SHP77 treated with DMSO at 0.1 percent for 48 hours (cell line): ENCODE measurements around the gene STAT1.
"Not testable (repeated sequence)": the region's sequence is repeated elsewhere in the genome, so short reads cannot be mapped to it uniquely, and the experiment has no call there.

ENCODE experiments used
- DNase-seq: peaks from one replicate; lab custom pipeline; 2025; lab: John Stamatoyannopoulos, UW

Gene STAT1

DNA sequence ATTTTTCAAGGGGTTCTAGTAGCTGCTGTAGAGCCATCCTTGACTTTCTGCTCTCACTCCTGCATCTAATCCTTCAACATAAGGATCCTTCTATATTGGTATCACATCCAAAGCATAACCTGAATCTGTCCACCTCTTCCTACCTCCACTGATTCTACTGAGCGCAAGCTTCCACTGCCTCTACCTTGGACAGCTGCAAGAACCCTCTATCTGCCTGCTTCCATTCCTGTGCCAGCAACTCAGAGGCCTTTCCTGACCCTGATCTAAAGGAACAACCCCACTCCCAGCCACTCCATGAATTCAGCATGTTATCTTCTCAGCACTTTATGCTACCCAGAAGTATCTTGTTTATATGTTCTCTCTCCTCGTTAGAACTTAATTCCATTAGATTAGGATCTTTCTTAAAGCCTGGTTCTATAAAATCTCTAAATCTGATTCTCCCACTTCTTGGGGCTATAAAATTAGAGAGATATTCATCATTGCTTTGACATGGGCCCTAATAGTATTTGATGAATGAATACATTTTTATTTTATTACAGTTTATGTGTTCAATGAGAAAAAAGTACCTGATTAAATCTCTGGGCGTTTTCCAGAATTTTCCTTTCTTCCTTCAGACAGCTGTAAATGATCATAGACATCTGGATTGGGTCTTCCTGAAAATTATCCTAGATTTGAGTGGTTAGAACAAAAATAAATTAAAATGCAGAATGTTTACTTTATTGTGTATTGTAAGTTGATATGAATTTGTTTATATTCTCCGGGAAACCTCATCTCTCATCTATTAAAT lies 6.8 kb downstream of the STAT1 start:
- DNase-seq: no peak

- no peak for DNase-seq
Measured at GRCh38 chr2:191006297-191006696, 7.7 kb downstream of the STAT1 start.

DNA sequence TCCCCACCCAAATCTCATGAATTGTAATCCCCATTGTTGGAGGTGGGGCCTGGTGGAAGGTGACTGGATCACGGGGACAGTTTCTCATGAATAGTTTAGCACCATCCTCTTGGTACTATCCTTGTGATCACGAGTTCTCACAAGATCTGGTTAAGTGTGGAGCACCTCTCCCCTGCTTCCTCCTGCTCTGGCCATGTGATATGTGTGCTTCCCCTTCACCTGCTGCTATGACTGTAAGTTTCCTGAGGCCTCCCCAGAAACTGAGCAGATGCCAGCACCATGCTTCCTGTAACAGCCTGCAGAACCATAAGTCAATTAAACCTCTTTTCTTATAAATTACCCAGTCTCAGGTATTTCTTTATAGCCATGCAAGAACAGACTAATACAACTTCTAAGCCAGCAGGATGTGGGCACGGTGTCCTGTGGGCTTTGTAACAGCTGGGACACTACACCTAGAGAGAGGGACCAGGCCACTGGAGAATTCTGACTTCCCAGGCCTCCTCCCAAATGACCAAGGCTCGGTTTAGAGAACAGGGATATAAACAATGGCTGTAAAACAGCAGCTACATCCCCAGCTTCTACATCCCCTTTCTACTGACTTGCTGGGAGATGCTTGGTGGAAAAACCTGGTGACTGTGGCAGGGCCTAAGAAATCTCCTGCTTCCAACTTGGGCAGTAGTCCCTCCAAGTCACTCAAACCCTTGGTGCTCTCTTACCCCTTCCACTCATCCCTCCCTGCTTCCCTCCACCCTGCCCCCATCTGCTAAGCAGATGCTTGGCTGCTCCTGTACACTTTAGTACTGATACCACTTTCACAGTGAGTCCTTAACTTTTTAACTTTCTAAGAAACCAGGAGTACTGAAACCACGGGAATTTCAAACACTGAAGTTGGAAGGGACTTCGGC lies 10.3 kb downstream of the STAT1 start:
- DNase-seq: no peak

GRCh38 chr2:191001624-191002023 lies 12.3 kb downstream of the STAT1 start:
- DNase-seq: no peak

DNA sequence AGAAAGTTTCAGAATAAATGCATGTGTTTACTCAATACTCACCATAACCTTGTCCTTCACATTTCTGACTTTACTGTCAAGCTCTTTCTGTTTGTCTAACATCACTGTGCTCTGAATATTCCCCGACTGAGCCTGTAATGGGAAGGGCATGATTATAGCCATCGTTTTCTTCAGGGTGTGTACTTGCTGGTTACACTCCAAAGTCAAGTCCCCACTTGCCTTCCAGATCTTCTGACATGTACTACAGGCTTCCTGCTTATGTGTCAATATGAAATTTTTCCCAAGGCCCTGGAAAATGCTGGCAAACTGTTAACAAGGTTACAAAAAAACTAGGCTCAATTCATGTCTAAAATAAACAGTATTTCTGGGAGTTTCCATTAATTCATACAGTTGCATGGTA lies 12.9 kb downstream of the STAT1 start:
- DNase-seq: no peak

DNA sequence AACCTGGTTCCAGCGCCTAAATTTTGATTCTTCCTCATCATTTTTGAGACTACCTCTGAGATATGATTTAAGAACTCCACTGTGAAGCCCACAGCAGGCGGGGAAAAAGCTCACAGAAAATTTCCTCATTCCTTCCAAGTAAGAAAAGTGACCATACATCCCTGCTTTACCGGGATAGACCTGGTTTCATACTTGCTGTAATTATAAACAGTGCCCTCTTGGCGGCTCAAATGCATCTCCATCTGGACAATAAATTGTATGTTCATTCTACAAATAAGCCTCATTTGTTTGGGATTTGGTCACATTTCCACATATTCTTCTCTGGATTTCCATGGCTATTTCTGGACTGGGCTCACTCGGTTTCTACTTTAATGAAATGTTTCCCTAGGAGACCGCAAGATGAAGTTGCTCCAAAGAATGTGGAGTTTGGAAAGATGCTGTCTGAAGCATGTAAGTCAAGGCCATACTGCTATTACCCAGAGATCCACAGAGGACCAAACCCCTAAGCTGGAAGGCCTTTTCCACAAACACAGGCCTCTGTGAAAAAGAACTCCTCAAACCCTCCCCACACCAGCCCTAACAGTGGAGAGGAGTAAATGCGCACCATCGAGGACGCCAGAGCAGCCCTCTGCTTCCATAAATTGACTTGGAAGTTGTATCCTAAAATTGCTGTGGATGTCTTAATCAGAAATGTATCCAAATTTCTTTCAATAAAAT lies 13.9 kb downstream of the STAT1 start:
- DNase-seq: no peak

DNA sequence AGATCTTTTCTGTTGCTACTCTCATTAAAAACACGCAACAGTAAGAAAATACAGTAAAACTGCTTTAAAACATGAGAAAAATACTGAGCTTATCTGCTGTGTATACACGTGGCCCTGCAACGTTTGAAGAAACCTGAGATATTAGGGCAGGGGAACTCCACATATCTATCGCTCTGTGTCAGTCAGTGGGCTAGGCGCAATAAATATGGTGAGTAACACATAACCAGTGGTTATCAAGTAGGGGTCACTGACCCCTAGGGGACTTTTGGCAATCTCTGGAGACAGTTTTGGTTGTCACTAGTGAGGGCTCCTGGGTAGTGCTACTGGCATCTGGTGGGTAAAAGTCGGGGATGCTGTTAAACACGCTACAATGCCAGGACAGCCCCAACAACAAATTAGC lies 14.9 kb downstream of the STAT1 start:
- no peak for DNase-seq

- DNase-seq: no peak
Measured at GRCh38 chr2:190997526-190998113, 16.4 kb downstream of the STAT1 start.

GRCh38 chr2:190996947-190997346 lies 17.0 kb downstream of the STAT1 start:
- DNase-seq: no peak

- DNase-seq: no peak
Measured at GRCh38 chr2:190996338-190996946, 17.5 kb downstream of the STAT1 start.

DNA sequence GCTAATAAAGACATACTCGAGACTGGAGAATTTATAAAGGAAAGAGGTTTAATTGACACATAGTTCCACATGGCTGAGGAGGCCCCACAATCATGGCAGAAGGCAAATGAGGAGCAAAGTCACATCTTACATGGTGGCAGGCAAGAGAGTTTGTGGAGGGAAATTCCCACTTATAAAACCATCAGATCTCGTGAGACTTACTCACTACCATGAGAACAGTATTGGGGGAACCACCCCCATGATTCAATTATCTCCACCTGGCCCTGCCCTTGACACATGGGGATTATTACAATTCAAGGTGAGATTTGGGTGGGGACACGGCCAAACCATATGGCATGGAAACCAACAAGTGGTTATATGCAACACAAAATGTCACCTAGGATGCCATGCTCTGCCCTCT lies 18.7 kb downstream of the STAT1 start:
- not testable (repeated sequence) for DNase-seq

DNA sequence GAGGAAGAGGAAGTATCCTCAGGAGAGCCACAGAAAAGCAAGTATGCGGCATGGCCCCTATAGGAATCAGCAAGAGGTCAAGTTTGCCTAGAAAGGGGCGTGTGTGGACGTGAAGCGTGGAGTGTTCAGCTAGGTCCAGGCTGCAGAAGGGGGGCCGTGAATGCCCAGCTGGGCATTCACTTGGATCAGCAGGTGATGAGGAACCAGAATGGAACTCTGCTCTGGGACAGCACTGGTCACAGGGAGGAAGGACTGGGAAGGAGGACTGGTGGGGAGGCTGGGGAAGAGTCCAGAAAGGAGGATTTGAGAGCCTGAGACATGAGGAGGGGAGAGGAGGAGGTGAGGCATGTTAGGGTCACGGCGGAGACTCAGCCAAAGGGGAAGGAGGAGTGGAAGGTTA lies 19.8 kb downstream of the STAT1 start:
- no peak for DNase-seq

- no peak for DNase-seq
Measured at GRCh38 chr2:190993292-190993643, 20.7 kb downstream of the STAT1 start.

GRCh38 chr2:190990132-190990531 lies 23.8 kb downstream of the STAT1 start:
- DNase-seq: no peak

DNA sequence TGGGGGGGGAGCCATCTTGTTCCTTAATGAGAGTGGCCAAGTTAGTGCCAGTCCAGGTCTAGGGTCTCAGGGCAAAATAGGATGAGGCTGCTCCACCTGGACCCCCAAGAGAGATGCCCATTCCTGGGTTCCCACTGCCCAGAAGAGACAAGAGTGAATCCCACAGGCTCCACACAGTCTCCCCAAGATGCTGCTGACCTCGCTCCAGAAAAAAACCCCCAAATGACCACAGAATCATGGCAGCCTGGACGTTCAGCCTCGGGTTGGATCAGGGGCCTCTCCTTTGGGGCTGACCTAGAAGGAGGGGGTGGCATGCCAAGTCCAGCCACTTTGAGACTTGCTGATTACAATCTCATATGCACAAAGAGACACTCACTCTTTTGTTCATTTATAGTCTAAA lies 25.1 kb downstream of the STAT1 start:
- no peak for DNase-seq

- no peak for DNase-seq
Measured at GRCh38 chr2:190987938-190988337, 26.0 kb downstream of the STAT1 start.

GRCh38 chr2:190987116-190987515 lies 26.9 kb downstream of the STAT1 start:
- no peak for DNase-seq

DNA sequence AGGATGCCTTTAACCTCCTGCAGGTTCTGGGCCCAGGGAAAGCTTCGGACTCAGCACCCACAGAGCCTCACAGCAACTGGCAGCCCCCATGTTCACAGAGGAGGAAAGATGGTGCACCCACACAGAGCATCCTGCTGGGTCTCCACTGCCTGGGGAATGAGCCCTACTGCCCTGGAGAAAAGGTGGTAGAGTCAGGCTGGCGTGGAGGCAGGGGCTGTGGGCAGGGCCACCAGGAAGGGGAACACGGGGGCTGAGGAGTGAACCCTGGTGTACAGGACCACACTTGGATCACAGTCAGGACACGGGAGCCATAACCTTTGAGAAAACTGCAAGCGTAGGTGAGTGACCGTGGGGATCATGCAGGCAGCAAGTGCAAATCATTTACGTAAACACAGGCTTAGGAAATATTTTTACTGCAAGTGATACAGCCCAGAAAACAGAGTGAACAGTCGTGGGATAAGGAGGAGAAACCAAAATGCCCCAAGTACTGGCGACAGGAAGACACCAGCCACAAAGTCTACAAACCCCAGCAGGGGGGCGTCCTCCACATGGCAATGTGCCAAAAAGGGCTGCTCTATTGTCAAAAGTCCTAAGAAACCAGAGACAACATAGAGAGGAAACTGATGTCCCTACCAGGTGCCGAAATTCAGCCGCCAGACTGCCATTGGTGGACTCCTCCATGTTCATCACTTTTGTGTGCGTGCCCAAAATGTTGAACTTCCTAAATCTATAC lies 27.6 kb downstream of the STAT1 start:
- DNase-seq: no peak

- no peak for DNase-seq
Measured at GRCh38 chr2:190984595-190984994, 29.4 kb downstream of the STAT1 start.

GRCh38 chr2:190982262-190983034 lies 31.5 kb downstream of the STAT1 start:
- DNase-seq: no peak
